ENCODE data around the gene SLC23A2. TPM values are rescaled to one million over a fixed set of nuclear protein-coding genes. Genes with fewer than 3 reads are reported as not detected.
"Not testable (repeated sequence)": the region's sequence is repeated elsewhere in the genome, so short reads cannot be mapped to it uniquely, and the experiment has no call there.

SLC23A2 gene
- total RNA-seq, 1 donor from 2014 or later, result 9.4 TPM

DNA sequence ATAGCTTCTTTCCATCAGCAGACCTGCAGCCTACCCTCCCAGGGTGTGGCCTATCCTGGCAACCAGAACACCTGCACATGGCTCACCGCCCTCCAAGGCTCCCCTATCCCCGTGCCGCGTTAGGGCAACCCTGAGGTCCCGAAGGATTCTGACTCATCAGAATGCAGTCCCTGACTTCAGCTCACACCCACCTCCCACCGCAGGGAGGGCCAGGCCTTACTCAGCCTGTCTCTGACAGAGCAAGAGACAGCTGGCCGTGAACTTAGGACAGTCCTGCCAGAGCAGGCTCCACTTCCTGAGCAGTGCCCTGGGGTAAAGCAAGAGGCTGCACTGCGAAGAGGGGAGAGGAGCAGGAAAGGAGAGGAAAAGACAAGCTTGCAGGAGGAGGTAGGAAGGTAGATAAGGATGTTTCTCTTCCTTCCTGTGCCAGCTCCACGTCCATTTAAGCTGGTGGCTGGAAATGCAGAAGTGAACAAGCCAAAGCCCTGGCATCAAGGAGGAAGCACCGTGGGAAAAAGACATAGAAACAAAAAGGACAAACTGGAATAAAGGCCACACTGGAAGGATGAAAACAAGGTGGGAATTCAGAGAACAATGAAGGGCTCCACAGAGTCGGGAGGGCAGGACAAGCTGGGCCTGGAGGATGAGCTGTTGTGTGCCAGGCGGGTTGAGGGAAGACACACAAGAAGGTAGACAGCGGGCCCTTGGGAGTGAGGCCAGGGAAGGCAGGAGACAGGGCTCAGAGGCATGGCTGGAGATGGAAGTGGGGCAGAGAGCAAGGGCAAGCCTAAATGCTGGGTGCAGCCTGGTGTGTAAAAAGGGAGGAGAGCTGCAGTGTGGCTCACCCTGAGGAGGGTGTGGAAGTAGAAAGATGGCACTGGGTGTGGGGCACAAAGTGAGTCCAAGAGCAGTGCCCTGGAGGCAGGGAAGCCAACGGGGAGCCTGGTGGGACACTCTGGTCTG, 102.7 kb downstream of the SLC23A2 start:
- ATAC-seq, result peak; percentile 94

DNA sequence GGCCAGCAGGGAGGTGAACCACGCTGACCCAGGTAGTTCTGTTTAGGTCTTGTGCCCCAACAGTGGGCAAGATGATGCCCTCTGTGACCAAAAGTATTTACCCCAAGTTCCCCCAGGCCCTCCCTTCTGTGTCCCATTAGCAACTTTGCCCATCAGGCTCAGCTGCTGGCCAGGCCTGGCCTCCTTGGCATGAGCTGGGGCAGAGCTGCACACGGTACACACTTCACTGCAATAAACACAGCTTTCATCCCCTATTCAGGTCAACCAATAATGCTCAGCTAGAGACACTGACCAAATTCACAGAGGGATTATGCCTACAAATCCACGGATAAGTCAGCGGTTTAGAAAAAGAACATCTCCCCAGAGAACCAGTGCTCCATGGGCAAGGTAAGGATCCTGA, 103.7 kb downstream of the SLC23A2 start:
- no peak for ATAC-seq

DNA sequence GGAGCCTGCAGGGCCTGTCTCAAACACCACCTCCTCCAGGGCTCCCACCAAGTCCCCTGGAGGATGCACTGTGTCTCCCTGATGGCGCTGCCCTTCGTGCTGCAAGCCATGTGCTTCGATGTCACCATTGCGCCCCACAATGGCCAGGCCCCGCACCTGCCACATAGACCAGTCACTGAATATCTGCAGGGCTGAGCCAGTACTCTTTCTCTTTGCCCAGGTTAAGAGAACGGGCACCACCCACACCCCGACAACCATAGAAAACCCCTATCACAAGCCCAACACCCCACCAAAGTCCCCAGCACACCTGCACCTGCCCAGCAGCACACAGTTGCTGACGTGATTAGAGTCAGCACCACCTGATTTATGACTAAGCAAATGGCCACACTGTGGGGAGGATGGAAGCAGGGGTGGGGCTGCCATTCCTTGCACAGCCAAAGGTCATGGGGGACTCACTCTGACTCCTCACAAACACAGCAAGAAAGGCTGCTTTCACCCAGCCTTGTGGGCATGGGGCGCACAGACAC, 104.3 kb downstream of the SLC23A2 start:
- ATAC-seq, result peak; percentile 30

DNA sequence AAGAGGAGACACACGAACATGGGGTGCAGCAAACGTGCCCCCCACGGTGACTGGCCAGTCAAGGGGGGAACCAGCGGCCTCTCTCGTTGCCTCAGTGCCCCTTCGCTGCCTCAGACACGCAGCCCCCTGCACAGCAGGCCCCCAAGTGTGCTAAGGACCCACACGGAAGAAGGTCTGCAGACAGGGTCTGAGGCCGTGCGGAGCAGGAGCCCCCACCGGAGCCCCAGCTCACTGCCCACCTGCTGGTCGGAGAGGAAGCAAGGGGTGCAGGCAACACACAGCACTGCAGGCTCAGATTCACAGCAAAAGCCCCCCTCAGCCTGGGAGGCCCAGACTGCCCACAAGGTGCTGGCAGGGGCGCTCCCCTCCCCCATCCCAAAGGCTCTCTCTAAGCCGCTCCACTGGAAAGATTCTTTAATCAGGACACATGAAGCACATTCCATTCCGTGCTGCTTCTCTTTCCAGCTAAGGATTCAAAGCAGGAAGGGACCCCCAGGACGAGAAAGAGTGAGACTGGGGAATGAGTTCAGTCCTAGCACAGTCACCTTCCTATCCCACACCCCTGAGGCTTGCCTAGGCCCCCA, 105.1 kb downstream of the SLC23A2 start:
- ATAC-seq, result no peak

DNA sequence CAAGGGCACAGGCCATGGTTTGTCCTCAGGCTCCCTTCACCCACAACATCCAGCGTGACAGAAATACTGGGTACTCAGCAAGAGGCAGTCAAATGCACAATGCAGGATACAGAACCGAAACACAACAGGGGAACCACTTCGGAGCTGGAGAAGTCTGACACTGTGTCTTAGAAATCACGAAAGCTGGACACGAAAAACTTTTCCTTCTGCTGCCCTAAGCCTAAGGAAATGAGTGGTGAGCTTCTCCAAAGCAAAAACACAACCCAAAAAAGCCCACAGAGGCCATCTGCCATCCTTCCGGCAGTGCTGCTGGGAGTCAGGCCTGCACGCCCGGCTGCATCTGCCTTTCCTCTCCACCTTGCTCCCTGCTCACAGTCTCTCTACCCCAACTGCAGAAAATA, 106.3 kb downstream of the SLC23A2 start:
- no peak for ATAC-seq

DNA sequence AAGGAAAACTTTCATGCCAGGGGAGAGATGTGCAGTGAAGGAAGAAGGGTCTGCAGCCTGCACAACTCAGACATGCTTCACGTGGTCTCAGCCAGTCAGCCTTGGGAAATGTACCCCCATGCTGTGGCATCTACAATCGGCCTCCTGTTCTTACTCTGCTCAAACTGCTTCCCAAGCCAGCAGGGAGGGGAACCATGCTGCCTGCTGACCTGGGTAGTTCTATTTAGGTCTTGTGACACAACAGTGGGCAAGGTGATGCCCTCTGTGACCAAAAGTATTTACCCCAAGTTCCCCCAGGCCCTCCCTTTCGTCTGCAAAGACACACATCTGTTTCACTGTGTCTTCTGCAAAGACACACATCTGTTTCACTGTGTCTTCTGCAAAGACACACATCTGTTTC, 106.9 kb downstream of the SLC23A2 start:
- ATAC-seq, result no peak

DNA sequence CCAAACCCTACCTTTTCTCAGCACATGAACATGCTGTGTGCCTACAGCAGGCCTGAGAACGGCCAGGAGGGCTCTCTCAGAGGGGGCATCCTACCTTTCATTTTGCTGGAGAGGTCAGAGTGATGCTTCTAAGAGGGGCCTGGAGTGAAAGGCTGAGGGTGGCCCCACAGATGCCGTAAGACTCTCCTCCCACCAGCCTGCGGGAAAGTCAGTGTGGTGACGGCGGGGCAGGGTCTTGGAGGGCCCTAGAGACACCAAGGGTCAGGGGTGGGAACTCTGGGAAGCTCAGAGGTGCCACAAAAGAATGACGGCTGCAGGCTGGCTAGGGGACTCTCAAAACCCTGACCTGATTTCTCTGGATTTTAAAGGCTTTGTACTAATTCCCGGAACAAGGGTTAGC, 107.6 kb downstream of the SLC23A2 start:
- ATAC-seq, result no peak

DNA sequence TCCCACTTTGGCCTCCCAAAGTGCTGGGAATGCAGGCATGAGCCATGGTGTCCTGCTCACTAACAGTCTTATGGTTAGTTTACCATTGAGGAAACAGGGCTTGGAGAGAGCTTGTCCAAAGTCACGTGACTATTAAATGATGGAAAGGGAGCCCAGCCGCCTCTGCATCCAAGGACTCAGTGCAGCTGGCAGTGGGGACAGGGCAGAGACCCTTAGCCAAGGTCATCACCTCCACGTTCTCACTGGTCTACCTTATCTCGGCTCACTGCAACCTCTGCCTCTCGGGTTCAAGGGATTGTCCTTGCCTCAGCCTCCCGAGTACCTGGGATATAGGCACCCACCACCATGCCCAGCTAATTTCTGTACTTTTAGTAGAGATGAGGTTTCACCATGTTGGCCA, 109.3 kb downstream of the SLC23A2 start:
- ATAC-seq, result no peak

DNA sequence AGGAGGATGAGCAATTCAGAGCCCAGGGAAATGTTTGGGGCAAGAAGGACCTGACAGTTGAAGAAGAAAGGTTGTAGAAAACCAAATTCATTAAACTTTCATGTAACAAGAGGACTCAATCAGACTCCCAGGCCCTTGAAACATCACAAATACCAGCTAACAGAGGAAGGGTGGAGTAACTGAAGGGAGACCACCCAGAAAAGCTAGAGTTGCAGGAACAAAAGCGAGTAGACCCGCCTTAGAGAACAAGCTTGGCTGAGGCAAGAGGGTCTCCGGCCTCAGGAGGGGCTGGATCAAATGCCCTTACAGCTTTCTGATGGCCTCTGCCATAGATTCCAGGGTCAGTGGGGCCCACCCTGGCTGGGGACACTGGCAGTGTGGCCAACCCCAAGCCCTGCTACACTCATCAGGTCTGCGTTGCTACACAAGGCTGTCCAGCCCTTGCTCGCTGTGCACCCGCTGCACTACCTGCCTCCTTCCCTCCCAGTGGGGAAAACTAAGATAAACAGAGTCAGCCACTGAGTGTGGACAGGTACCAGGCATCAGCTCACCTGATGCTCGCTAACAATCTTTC, 110.0 kb downstream of the SLC23A2 start:
- no peak for ATAC-seq

DNA sequence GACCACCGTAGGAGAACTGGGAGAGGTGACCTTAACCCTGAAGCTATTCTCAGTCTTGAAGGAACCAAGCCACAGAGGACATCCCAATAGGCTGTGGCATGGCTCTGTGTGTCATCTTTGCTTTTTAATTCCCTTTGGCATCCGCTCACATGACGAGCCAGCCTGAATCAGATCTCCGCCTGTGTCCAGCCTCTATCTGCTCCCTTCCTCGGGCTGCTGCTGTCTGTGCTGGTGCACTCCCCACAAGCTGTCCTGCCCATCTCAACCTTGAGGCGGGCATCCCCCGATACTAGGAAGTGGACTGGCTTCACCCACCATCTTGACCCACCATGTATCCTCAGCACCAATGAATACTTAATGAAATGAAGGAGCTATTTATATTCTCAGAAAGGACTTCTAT, 111.9 kb downstream of the SLC23A2 start:
- no peak for ATAC-seq

DNA sequence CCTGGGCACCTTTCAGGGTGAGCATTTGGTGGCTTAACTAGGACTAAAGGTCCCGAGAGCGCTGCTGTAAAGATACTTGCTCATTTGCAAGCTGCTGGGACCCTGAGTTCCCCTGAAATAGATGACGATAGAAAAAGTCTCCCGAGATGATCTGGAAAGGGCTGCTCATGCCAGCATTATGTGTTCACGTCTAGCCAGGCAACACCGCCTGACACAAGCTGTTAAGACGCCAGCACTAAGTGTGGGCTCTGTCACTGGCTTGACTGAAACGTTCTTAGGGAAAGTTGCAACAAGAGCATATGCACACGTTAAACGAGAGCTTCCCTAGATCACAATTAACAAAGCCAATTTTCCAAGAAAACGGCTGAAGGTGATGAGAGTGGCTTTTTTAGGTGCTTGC, 113.7 kb downstream of the SLC23A2 start:
- no peak for ATAC-seq

DNA sequence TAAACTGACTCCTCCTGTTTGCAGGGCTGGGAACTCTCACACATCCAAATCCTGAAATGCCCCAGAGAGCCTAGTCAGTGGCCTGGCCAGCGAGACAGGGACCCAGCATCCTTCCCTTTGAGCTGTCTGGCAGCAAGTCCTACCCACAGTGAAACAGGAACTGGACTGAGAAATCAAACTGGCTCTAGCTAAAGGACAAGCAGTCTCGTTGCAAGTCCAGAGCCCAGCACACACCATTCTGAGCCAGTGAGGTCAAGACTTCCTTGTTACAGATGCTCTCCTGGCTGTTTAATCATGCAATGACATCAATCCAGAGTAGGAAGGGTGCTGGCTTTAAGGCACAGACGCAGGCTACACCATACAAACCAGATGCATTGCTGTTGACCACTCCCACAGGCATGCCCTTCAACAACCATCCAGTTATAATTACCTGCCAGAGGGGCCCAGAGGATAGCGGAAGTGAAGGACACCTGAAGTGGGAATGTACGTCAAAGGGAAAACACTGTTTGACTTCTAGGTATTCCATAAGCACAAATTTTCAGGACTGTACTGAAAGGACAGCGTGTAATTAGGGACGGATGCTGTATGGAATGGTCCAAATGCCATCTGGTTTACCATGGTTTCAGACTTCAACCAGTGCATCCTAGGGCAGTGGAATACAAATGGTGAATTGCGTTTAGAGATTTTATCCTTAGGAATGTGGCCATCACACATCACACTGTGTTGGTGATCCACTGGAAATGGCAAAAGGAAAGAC, 114.4 kb downstream of the SLC23A2 start:
- ATAC-seq, result no peak

DNA sequence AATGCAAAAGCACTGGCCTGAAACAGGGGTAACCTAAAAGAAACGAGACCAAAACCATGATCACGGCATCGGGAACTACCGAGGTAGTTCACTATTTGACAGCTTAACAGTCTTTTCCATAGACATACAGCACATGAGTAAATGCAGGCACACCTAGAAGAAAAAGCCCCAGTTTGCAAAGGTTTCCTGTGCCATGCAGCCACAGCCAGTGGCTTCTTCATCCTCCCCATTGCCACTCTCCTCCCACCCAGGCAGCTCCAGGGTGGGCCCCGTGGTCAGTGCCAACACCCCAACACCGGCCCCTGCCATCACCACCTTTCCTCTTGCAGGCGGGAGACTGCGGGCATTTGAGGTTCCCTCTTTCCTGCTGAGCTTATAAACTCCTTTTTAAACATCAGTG, 115.4 kb downstream of the SLC23A2 start:
- ATAC-seq, result no peak

DNA sequence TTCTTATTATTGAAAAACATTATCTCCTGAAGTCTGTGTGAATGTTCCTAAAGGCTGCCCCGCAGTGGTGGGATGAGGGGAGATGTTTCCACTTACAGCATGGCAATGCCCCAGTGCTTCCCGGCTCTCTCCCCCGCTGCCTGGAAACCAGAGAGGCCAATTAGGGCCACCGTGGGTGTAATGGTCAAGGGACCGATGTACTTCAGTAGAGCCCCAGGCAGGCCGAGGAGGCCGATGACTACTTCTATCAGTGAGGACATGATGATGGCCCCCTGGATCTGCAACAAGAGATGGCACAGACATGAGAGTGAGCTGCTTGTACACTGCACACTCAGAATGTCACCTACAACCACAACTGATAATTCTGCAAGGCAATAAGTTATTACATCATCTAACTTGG, 117.8 kb downstream of the SLC23A2 start:
- no peak for ATAC-seq

DNA sequence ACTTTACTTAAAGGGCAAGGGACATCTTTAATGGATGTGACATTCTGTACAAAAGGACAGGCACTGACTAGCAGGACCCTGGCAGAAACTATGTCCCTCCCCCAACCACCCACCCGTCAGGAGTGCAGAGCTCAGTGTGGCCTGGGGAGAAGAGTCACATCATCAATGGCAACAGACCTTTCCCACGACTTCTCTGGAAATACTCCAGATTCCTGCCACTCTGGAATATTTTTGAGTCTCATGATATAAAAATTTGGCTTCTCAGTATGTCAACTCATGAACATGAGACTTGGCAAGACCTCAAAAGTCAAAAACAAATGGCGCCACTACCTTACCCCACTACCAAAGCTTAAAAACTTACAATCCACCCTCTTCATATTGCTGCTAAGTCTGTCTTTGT, 118.3 kb downstream of the SLC23A2 start:
- no peak for ATAC-seq

DNA sequence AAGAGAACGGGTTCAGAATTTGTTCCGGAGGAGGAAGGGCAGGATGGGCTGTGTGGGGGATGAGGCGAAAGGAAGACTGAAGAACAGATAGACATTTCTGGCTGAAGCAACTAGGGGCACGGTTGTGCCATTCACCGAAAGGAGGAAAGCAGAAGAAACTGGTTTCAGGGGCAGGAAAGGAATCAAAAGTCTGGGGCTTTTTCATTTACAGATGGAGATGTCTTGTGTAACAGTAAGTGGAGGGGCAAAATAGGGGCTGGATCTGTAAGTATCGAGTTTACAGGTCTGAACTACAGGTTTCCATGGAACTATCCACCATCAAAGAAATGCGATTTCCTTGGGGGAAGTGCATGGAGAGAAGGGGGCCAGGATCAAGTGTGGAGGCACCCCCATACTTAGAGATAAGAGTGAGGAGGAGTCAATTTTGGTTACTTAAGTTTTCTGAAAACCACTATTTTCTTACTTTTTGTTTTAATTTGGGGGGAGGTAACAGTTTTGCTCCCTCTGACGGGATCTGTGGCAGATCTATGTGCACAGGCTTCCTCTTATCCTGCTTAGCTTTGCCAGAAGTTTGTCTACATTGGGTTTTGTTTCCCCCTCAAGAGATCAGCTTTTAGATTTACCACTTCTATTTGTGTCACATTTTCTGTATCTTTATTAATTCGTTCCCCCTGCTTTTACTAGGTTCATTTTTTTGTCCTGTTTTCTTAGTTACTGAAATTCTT, 120.1 kb downstream of the SLC23A2 start:
- ATAC-seq, result no peak

DNA sequence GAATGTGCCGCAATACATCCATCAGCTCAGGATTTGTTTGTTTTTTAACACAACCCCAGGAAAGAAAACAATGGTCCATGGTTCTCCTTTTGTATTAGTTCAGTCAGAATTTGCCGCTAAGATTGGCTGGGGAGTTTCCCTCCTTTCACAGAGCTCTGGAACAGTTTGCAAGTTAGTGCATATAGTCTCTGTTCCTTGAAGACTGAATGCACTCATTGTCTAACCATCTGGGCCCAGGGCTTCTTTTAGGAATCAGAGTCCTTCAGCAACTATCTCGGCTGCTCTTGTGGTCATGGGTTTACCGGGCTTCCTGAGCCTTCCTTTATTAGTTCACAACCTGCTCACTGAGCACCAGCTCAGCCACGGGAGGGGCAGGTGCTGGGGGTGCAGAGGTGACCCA, 121.3 kb downstream of the SLC23A2 start:
- no peak for ATAC-seq

DNA sequence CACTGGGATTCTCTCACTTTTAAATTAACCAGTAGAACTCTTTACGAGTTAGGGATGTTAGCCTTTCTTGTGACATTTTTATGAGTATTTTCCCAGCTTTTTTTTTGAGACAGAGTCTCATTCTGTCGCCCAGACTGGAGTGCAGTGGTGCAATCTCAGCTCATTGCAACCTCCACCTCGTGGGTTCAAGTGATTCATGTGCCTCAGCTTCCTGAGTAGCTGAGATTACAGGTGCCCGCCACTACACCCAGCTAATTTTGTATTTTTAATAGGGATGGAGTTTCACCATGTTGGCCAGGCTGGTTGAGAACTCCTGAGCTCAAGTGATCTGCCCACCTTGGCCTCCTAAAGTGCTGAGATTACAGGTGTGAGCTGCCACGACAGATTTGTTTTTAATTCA, 123.2 kb downstream of the SLC23A2 start:
- not testable (repeated sequence) for ATAC-seq

DNA sequence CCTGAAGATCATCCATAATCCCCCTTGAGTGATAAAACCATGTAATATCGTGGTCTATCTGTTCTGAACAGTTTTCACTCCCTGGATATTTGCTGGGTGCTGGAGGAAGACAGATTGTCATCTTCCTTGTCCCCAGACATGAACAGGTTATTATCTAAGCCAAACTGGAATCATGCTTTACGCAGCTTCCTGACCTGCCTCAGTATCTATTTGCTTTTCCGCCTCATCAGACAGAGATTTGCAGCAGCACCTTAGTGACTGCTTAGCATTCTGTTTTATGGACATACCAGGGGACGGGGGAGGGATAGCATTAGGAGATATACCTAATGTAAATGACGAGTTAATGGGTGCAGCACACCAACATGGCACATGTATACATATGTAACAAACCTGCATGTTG, 124.6 kb downstream of the SLC23A2 start:
- ATAC-seq, result no peak

DNA sequence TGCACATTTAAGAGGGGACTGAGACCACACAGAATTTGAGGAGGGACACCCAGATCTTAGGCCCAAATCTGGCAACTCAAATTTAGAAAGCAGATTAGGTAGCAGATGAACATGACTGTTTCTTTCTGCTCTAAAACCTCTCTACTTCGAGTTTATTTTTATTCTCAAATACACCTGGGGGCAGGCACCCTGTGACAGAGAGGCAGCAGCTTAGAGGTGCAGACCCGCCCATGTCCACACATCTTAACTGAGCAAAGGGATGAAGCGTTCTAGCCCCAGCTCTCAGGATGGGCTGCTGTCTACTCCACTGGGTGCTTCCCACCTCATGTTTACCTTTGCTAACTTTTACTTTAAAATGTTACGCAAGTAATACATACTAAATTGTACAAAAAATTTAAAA, 125.0 kb downstream of the SLC23A2 start:
- ATAC-seq, result no peak

DNA sequence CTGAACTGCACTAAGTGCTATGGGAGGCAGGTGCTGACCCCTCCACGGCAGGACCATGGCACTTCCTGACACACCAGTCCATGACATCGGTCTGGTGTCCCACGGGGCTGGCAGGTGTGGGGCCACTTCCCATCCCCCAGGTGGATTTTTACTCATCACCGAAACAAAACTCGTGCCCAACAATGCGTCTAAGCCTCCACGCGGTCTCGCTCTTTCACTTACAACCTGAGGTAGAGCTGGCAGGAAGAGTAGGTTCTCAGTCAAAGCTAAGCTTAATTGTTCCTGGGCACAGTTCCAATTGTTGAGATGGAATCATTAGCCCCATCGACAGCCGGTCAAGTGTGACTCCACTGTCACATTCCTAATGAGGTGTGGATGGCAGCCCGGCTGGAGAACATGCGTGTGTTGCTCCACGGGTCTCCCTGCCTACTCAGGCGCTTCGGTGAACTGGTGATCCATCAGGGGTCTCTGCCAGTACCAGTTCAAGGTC, 125.7 kb downstream of the SLC23A2 start:
- peak; percentile 60 for ATAC-seq

DNA sequence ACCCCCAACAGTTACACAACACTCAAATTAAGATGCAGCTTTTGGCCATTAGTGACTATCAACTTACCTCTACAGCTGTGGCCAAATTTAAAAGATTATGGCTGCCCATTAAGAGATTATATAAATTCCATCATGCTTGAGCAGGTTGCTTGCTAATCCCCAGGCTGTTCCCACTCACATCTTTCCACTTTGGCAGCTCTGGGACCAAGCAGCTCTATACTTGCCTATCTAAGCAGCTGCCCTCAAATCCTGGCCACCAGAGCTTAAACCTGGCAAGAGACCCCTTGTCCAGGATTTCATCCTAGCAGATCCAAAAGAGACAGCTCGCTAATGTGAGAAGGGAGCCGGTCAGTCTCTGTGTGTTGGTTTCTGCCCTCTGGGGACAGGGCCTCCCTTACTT, 127.9 kb downstream of the SLC23A2 start:
- no peak for ATAC-seq

All from esophagus mucosa (tissue), 1 donor.